Measurements from ENCODE around the gene MKX. TPM values are rescaled to one million over a fixed set of nuclear protein-coding genes. Genes with fewer than 3 reads are reported as not detected.

MKX gene
- total and polyA plus RNA-seq, 2 donors from 2014 or later, result 1.3 TPM; not detected in 1

DNA sequence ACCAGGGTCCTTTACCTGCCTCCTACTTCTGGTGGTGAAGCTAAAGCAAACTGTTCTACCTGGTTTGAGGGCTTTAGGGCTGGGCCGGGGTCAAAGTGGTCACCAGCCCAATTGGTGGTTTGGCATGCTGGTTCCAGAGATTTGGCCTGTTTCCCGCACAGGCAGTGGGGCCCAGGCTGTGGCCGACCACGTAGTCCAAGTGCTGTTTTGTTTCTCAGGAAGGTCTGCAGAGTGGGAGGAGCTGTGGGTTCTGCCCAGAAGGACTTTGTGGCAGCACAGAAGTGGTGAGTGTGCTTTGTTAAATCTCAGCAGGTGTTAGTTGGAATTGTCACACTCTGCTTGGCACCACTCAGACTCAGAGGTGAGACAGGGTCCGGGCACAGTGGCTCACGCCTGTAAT, 85.8 kb downstream of the MKX start:
- Histone ChIP-seq H3K36me3 (ENCODE audit: control insufficient read depth in 2 of 3, insufficient read depth in 3 of 3, low read length in 3 of 3) (no peaks in the 10 kb centered on the region), H3K4me1 (ENCODE audit: control insufficient read depth in 2 of 3, insufficient read depth in 2 of 3, low read depth in 1 of 3, low read length in 3 of 3) (no peaks in the 10 kb centered on the region), H3K9me3 (ENCODE audit: control insufficient read depth in 2 of 3, insufficient read depth in 1 of 3, low read length in 3 of 3) (no peaks in the 10 kb centered on the region), H3K4me3 (ENCODE audit: low read length in 3 of 3) (no peak overlapping the region), H3K27me3 (ENCODE audit: control insufficient read depth, insufficient read depth, low read length) (no peaks in the 10 kb centered on the region), H3K27ac (ENCODE audit: low read depth in 2 of 2, low read length in 2 of 2) (no peak overlapping the region), H3K9ac (ENCODE audit: low read length in 3 of 3) (no peak overlapping the region)
- intact Hi-C loops (cut with DNase I), result no loop called here
- no peak for DNase-seq
- TF ChIP-seq, protein P1, sequence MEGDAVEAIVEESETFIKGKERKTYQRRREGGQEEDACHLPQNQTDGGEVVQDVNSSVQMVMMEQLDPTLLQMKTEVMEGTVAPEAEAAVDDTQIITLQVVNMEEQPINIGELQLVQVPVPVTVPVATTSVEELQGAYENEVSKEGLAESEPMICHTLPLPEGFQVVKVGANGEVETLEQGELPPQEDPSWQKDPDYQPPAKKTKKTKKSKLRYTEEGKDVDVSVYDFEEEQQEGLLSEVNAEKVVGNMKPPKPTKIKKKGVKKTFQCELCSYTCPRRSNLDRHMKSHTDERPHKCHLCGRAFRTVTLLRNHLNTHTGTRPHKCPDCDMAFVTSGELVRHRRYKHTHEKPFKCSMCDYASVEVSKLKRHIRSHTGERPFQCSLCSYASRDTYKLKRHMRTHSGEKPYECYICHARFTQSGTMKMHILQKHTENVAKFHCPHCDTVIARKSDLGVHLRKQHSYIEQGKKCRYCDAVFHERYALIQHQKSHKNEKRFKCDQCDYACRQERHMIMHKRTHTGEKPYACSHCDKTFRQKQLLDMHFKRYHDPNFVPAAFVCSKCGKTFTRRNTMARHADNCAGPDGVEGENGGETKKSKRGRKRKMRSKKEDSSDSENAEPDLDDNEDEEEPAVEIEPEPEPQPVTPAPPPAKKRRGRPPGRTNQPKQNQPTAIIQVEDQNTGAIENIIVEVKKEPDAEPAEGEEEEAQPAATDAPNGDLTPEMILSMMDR (IDR thresholded peaks at IDR 0.05; ENCODE audit: borderline replicate concordance, extremely low read depth, insufficient read depth), result no peak
- no peak for FAIRE-seq

DNA sequence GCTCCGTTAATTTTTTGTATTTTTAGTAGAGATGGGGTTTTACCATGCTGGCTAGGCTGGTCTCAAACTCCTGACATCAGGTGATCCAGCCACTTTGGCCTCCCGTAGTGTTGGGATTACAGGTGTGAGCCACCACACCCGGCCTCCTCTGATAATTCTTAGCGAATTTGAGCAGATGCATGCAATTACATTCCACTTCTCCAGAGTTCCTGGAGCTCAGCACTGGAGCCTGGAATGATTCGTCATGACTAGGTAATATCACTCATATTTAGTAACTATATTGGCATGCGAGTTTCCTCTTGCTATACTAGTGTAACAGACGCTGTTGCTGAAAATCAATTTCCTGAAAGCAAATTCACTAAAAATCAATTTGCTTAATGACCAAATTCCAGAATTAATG, 86.8 kb downstream of the MKX start:
- FAIRE-seq (no peak), DNase-seq (peak in 1 of 5 donors; percentile 39)
- intact Hi-C loops (cut with DNase I), result no loop called here
- no peaks in the 10 kb centered on the region for H3K27me3 ChIP-seq (ENCODE audit: control insufficient read depth, insufficient read depth, low read length)
- no peaks in the 10 kb centered on the region for H3K9me3 ChIP-seq (ENCODE audit: control insufficient read depth in 2 of 3, insufficient read depth in 1 of 3, low read length in 3 of 3)
- H3K4me1 ChIP-seq (ENCODE audit: control insufficient read depth in 2 of 3, insufficient read depth in 2 of 3, low read depth in 1 of 3, low read length in 3 of 3), result no peaks in the 10 kb centered on the region
- H3K4me3 ChIP-seq (ENCODE audit: low read length in 3 of 3), result no peak overlapping the region
- no peak overlapping the region for H3K9ac ChIP-seq (ENCODE audit: low read length in 3 of 3)
- H3K36me3 ChIP-seq (ENCODE audit: control insufficient read depth in 2 of 3, insufficient read depth in 3 of 3, low read length in 3 of 3), result no peaks in the 10 kb centered on the region
- H3K27ac ChIP-seq (ENCODE audit: low read depth in 2 of 2, low read length in 2 of 2), result no peak overlapping the region
- TF ChIP-seq, protein P1 (IDR thresholded peaks at IDR 0.05; ENCODE audit: borderline replicate concordance, extremely low read depth, insufficient read depth), result no peak

DNA sequence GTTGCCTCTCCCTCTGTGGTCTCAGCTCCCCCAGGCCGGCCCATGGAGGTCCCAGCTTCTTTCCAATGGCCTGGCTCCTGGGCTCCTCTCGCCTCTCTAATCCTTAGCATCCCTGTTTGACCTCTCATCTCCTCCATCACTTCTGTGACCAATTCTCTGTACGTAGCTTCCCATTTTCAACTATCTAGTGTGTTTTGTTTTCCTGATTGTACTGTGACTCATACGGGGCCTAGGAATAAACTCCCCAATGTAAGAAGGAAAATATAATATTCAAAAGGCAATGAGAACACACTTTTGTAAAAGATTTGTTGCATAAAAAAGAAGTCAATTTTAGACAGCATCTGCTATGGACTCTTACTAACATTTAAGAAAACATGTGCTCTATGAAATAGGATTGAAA, 90.3 kb downstream of the MKX start:
- no peaks in the 10 kb centered on the region for H3K36me3 ChIP-seq (ENCODE audit: control insufficient read depth in 2 of 3, insufficient read depth in 3 of 3, low read length in 3 of 3)
- TF ChIP-seq, protein P1 (IDR thresholded peaks at IDR 0.05; ENCODE audit: borderline replicate concordance, extremely low read depth, insufficient read depth), result no peak
- H3K27ac ChIP-seq (ENCODE audit: low read depth in 2 of 2, low read length in 2 of 2), result no peak overlapping the region
- no peaks in the 10 kb centered on the region for H3K4me1 ChIP-seq (ENCODE audit: control insufficient read depth in 2 of 3, insufficient read depth in 2 of 3, low read depth in 1 of 3, low read length in 3 of 3)
- H3K4me3 ChIP-seq (ENCODE audit: low read length in 3 of 3), result no peak overlapping the region
- intact Hi-C loops (cut with DNase I), result no loop called here
- H3K9ac ChIP-seq (ENCODE audit: low read length in 3 of 3), result no peak overlapping the region
- FAIRE-seq (no peak), DNase-seq (no peak)
- H3K27me3 ChIP-seq (ENCODE audit: control insufficient read depth, insufficient read depth, low read length), result no peaks in the 10 kb centered on the region
- no peaks in the 10 kb centered on the region for H3K9me3 ChIP-seq (ENCODE audit: control insufficient read depth in 2 of 3, insufficient read depth in 1 of 3, low read length in 3 of 3)

DNA sequence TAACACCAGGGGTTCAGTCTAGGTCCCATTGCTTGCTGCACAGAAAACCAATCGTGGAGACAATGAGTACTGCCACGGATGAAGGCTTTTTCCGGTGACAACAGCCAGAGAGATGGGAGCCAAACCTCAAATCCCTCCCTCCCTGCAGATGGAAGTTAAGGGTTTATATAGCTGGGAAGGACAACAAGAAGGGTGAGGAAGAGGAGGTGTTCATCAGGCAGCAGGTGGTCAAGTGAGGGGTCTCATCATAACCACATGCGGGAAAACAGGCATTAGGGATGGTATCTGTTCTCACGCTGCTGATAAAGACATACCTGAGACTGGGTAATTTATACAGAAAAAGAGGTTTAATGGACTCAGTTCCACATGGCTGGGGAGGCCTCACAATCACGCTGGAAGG, 91.3 kb downstream of the MKX start:
- no peak overlapping the region for H3K9ac ChIP-seq (ENCODE audit: low read length in 3 of 3)
- H3K36me3 ChIP-seq (ENCODE audit: control insufficient read depth in 2 of 3, insufficient read depth in 3 of 3, low read length in 3 of 3), result no peaks in the 10 kb centered on the region
- FAIRE-seq, result no peak
- H3K27ac ChIP-seq (ENCODE audit: low read depth in 2 of 2, low read length in 2 of 2), result no peak overlapping the region
- no peaks in the 10 kb centered on the region for H3K4me1 ChIP-seq (ENCODE audit: control insufficient read depth in 2 of 3, insufficient read depth in 2 of 3, low read depth in 1 of 3, low read length in 3 of 3)
- DNase-seq, result no peak
- no peaks in the 10 kb centered on the region for H3K9me3 ChIP-seq (ENCODE audit: control insufficient read depth in 2 of 3, insufficient read depth in 1 of 3, low read length in 3 of 3)
- H3K4me3 ChIP-seq (ENCODE audit: low read length in 3 of 3), result no peak overlapping the region
- TF ChIP-seq, protein P1 (IDR thresholded peaks at IDR 0.05; ENCODE audit: borderline replicate concordance, extremely low read depth, insufficient read depth), result no peak
- no peaks in the 10 kb centered on the region for H3K27me3 ChIP-seq (ENCODE audit: control insufficient read depth, insufficient read depth, low read length)
- intact Hi-C loops (cut with DNase I), result no loop called here
